Erythroblast (primary cell): ENCODE results near the gene ZNF860.

Experiments
- GATA1 ChIP-seq: IDR thresholded peaks from 2 replicates; pipeline ENCODE4 v1.6.1; 2011; ENCODE audit warnings: low read depth, mild to moderate bottlenecking, control low read depth, low read length, moderate library complexity
- POLR2A ChIP-seq: IDR thresholded peaks from 2 replicates; pipeline ENCODE4 v1.6.1; 2011; ENCODE audit warnings: mild to moderate bottlenecking, low read length

DNA sequence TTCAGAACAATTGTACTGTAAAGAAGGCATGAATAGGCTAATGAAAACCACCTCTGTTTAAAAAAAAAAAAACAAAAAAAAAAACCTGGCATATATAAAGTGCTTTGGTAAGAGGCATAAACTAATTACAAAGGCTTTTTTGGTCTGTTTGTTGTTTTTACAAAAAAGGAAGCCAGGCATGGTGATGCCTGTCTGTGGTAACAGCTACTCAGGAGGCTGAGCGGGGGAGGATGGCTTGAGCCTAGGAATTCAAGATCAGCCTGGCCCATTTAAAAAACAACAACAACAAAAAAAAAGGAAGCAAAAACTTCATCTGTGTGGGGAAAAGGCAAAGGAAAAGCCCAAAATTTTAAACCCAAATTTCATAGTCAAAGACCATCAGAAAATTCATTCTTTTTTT is 47.5 kb upstream of the ZNF860 start:
- TF ChIP-seq POLR2A (no peak), GATA1 (no peak)
